Esophagus (tissue), 2 donors: ENCODE measurements around the gene STARD3. TPM values are rescaled to one million over a fixed set of nuclear protein-coding genes. Genes with fewer than 3 reads are reported as not detected.

Experiments
- H3K27ac ChIP-seq, 2 donors: one replicate each; pipeline ENCODE4 v1.5.1; 2013; ENCODE audit warnings: low read depth in 2 of 2, mild to moderate bottlenecking in 2 of 2, inconsistent platforms in 1 of 2, low read length in 1 of 2, moderate library complexity in 1 of 2
- H3K27me3 ChIP-seq, 2 donors: one replicate each; pipeline ENCODE4 v1.6.1; 2013; ENCODE audit warnings: low read length in 2 of 2, control low read depth in 1 of 2, mild to moderate bottlenecking in 1 of 2; ENCODE audit not compliant: insufficient read depth in 2 of 2, control insufficient read depth in 1 of 2
- H3K36me3 ChIP-seq, 2 donors: one replicate each; pipeline ENCODE4 v1.6.1; 2013; ENCODE audit warnings: low read length in 1 of 2; ENCODE audit not compliant: control insufficient read depth in 2 of 2, insufficient read depth in 2 of 2
- H3K4me1 ChIP-seq, 2 donors: one replicate each; pipeline ENCODE4 v1.6.1; 2013; ENCODE audit warnings: low read length in 1 of 2; ENCODE audit not compliant: control insufficient read depth in 2 of 2, insufficient read depth in 2 of 2
- H3K4me3 ChIP-seq, 2 donors: one replicate each; pipeline ENCODE4 v1.5.1; 2013; ENCODE audit warnings: low read length in 2 of 2, mild to moderate bottlenecking in 2 of 2, low read depth in 1 of 2, moderate library complexity in 1 of 2
- H3K9me3 ChIP-seq, 2 donors: one replicate each; pipeline ENCODE4 v1.6.1; 2013; ENCODE audit warnings: mild to moderate bottlenecking in 2 of 2, low read depth in 1 of 2, low read length in 1 of 2, moderate library complexity in 1 of 2; ENCODE audit not compliant: control insufficient read depth in 2 of 2, insufficient read depth in 1 of 2
- WGBS, 2 donors: extraction: QIAGEN DNeasy Blood & Tissue Kit; methylation state at CpG; one replicate each; pipeline ENCODE4 v1.1.7; 2013; 5-methylcytosine and 5-hydroxymethylcytosine counted together
- polyA plus RNA-seq, 2 donors: library from polyadenylated mRNA; stranded (reverse); fragments of 200-250 nt; gene quantifications; one replicate each; pipeline ENCODE4 v1.2.3, GENCODE V29; 2013
- donor health status: healthy with polysubstance abuse.
- donor health status: Bipolar disorder and iron deficiency.

STARD3 gene
- polyA plus RNA-seq, 2 donors = 44.6 to 44.9 TPM

- WGBS, 2 donors = 2% methylated on average over 81 to 85 of the region's 85 CpGs
- peaks cover 8 to 28% of the 10 kb centered on the region in 2 donors for H3K4me1 ChIP-seq
- peak within 1 kb of the TSS; percentile 31 to 40 for H3K4me3 ChIP-seq
Measured at GRCh38 chr17:39667945-39668924, 31.3 kb downstream of the STARD3 start, which contains the start of gene PNMT. Gene PNMT, plus strand, starts transcription at chr17:39668453. Its CDS starts 23 bp downstream, at chr17:39668476.

GRCh38 chr17:39669897-39670735 lies 33.2 kb downstream of the STARD3 start:
- 85 to 87% methylated on average over 23 of the region's 23 CpGs for WGBS, 2 donors
- H3K4me1 ChIP-seq = peaks cover 4 to 27% of the 10 kb centered on the region in 2 donors

More at GRCh38 chr17:39667945-39668924, 31.3 kb downstream of the STARD3 start, which contains the start of gene PNMT:
- H3K9me3 ChIP-seq = no peaks in the 10 kb centered on the region
- peaks cover 0 to 2% of the 10 kb centered on the region in 2 donors for H3K36me3 ChIP-seq
- no peak within 1 kb of the TSS for H3K27ac ChIP-seq
- no peaks in the 10 kb centered on the region for H3K27me3 ChIP-seq

GRCh38 chr17:39670746-39671145 lies 33.8 kb downstream of the STARD3 start:
- H3K27me3 ChIP-seq = no peaks in the 10 kb centered on the region
- H3K9me3 ChIP-seq = no peaks in the 10 kb centered on the region
- peaks cover 4 to 33% of the 10 kb centered on the region in 2 donors for H3K4me1 ChIP-seq
- 41 to 46% methylated on average over 4 of the region's 4 CpGs for WGBS, 2 donors
- H3K36me3 ChIP-seq = peaks cover 0 to 2% of the 10 kb centered on the region in 2 donors
- H3K27ac ChIP-seq = no peak overlapping the region
- no peak overlapping the region for H3K4me3 ChIP-seq

More at GRCh38 chr17:39669897-39670735, 33.2 kb downstream of the STARD3 start:
- no peak overlapping the region for H3K27ac ChIP-seq
- no peaks in the 10 kb centered on the region for H3K9me3 ChIP-seq
- no peak overlapping the region for H3K4me3 ChIP-seq
- peaks cover 0 to 2% of the 10 kb centered on the region in 2 donors for H3K36me3 ChIP-seq
- H3K27me3 ChIP-seq = no peaks in the 10 kb centered on the region

DNA sequence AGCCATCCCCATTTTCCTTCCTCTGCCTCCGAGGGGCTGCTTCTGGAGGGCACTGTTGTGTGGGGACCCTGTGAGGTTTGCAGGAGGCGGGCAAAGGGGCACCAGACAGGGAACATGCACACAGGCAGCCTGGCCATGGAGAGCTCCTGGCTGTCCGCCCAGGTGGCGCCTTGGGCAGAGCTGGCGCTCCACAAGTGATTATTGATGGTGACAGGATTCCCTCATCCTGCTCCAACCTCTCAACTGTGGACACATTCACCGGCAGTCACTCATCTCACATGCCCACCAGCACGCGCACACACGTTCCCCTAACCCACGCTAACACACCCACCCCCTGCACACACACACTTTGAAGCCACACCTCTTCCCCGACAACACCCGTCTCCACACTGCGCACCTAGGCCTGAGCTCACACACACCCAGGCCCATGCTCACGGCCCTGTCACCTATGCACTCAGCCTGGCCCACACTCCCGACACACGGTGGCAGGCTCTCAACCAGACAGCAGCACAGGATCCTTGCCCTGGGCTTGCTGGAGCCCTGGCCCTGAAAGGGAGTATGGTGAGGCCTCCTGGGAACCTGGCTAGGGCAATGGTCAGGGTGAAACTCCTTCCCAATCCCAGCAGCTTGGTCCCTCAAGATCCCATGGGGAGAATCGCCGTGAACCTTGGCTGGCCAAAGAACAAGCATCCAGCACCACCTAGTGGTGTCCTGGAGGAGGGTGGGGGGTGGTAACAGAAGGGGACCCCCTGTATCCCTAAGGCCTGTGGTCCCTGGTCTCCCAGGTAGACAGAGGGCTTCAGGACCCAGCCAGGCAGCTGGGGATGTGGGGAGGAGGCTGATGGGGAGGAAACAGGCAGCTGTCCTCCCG lies 34.9 kb downstream of the STARD3 start:
- Histone ChIP-seq H3K9me3 (no peaks in the 10 kb centered on the region), H3K36me3 (peaks cover 0 to 4% of the 10 kb centered on the region in 2 donors), H3K27ac (peak overlapping the region in 1 of 2 donors; percentile 60), H3K4me3 (no peak overlapping the region), H3K4me1 (peaks cover 6 to 42% of the 10 kb centered on the region in 2 donors), H3K27me3 (no peaks in the 10 kb centered on the region)
- WGBS, 2 donors = 39 to 42% methylated on average over 19 of the region's 19 CpGs

- Histone ChIP-seq H3K27me3 (no peaks in the 10 kb centered on the region), H3K4me1 (peaks cover 9 to 41% of the 10 kb centered on the region in 2 donors), H3K36me3 (peaks cover 0 to 7% of the 10 kb centered on the region in 2 donors), H3K4me3 (no peak overlapping the region), H3K27ac (peak overlapping the region in 1 of 2 donors; percentile 60), H3K9me3 (no peaks in the 10 kb centered on the region)
- 82 to 87% methylated on average over 14 to 15 of the region's 15 CpGs for WGBS, 2 donors
Measured at GRCh38 chr17:39672522-39673334, 35.8 kb downstream of the STARD3 start.

GRCh38 chr17:39673335-39674081 lies 36.6 kb downstream of the STARD3 start:
- Histone ChIP-seq H3K9me3 (no peaks in the 10 kb centered on the region), H3K4me1 (peaks cover 5 to 42% of the 10 kb centered on the region in 2 donors), H3K36me3 (peaks cover 0 to 10% of the 10 kb centered on the region in 2 donors), H3K27me3 (no peaks in the 10 kb centered on the region), H3K27ac (peak overlapping the region in 1 of 2 donors; percentile 93), H3K4me3 (no peak overlapping the region)
- 76 to 78% methylated on average over 13 of the region's 13 CpGs for WGBS, 2 donors

DNA sequence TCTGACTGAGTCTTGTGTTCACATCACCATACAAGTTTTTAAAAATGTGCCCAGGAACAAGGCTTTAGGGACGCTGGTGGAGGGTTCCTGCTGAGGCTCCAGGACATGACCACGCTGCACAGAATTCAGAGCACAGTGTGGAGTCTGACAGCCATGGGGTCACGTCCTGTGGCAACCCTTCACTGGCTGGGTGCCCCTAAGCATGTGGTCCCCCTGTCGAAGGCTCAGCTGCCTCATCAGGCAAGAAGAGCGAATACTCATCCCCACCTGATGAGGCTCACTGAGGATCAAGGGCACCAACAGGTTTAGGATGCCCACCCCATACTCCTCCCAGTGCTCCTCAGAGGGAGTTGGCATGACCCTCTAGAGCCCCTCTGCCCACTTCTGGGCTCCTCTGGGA lies 37.2 kb downstream of the STARD3 start:
- no peaks in the 10 kb centered on the region for H3K9me3 ChIP-seq
- peaks cover 5 to 42% of the 10 kb centered on the region in 2 donors for H3K4me1 ChIP-seq
- peak overlapping the region in 1 of 2 donors; percentile 93 for H3K27ac ChIP-seq
- H3K27me3 ChIP-seq = no peaks in the 10 kb centered on the region
- no peak overlapping the region for H3K4me3 ChIP-seq
- peaks cover 0 to 10% of the 10 kb centered on the region in 2 donors for H3K36me3 ChIP-seq
- WGBS, 2 donors = 76 to 78% methylated on average over 5 of the region's 5 CpGs
